GM23248 (cell line): ENCODE results near the gene ZBED5. TPM values are rescaled to one million over a fixed set of nuclear protein-coding genes. Genes with fewer than 3 reads are reported as not detected.

ENCODE experiments used
- DNase-seq: peaks from one replicate; pipeline ENCODE4 v3.0.0-alpha.2; 2015
- H2AFZ ChIP-seq: fragments of 200-600 bp; sonication (generic); 2 replicates; pipeline ENCODE4 v1.6.1; 2016; ENCODE audit warnings: antibody characterized with exemption
- H3F3A ChIP-seq: fragments of 200-600 bp; sonication (generic); 2 replicates; pipeline ENCODE4 v1.6.1; 2016; ENCODE audit warnings: mild to moderate bottlenecking, antibody characterized with exemption, mixed run types; ENCODE audit not compliant: insufficient read depth
- H3K27ac ChIP-seq: fragments of 200-600 bp; sonication (generic); 2 replicates; pipeline ENCODE4 v1.5.1; 2016; ENCODE audit warnings: mild to moderate bottlenecking
- H3K27me3 ChIP-seq: fragments of 200-600 bp; sonication (generic); replicated peaks from 2 replicates; pipeline ENCODE4 v1.6.1; 2016; ENCODE audit warnings: mild to moderate bottlenecking; ENCODE audit not compliant: insufficient read depth
- H3K36me3 ChIP-seq: fragments of 200-600 bp; sonication (generic); 2 replicates; pipeline ENCODE4 v1.6.1; 2016; ENCODE audit warnings: low read depth, mild to moderate bottlenecking
- H3K4me1 ChIP-seq: fragments of 200-600 bp; sonication (generic); 2 replicates; pipeline ENCODE4 v1.6.1; 2016; ENCODE audit warnings: mild to moderate bottlenecking; ENCODE audit not compliant: insufficient read depth
- H3K4me2 ChIP-seq: fragments of 200-600 bp; sonication (generic); one replicate; pipeline ENCODE4 v1.6.1; 2016; ENCODE audit warnings: mild to moderate bottlenecking; ENCODE audit not compliant: unreplicated experiment
- H3K4me3 ChIP-seq: fragments of 200-600 bp; sonication (generic); 2 replicates; pipeline ENCODE4 v1.5.1; 2016; ENCODE audit warnings: mild to moderate bottlenecking
- H3K79me2 ChIP-seq: fragments of 200-600 bp; sonication (generic); 2 replicates; pipeline ENCODE4 v1.6.1; 2016; ENCODE audit warnings: mild to moderate bottlenecking; ENCODE audit not compliant: insufficient read depth
- H3K9ac ChIP-seq: fragments of 200-600 bp; sonication (generic); 2 replicates; pipeline ENCODE4 v1.6.1; 2016; ENCODE audit warnings: mild to moderate bottlenecking
- H3K9me2 ChIP-seq: fragments of 200-600 bp; sonication (generic); 2 replicates; pipeline ENCODE4 v1.6.1; 2016; ENCODE audit warnings: mixed run types, mild to moderate bottlenecking, moderate library complexity; ENCODE audit not compliant: insufficient read depth
- H3K9me3 ChIP-seq: fragments of 200-600 bp; sonication (generic); one replicate; pipeline ENCODE4 v1.6.1; 2017; ENCODE audit warnings: low read depth
- H4K20me1 ChIP-seq: fragments of 200-600 bp; sonication (generic); 2 replicates; pipeline ENCODE4 v1.6.0; 2016; ENCODE audit not compliant: insufficient read depth
- EZH2 ChIP-seq: fragments of 200-600 bp; sonication (generic); IDR thresholded peaks from 2 replicates; pipeline ENCODE4 v1.6.1; 2018; ENCODE audit warnings: antibody characterized with exemption, mild to moderate bottlenecking; ENCODE audit not compliant: insufficient read depth, poor library complexity, severe bottlenecking
- EZH2phosphoT487 ChIP-seq: fragments of 200-600 bp; sonication (generic); IDR thresholded peaks from 2 replicates; pipeline ENCODE4 v1.6.1; 2018; ENCODE audit warnings: antibody characterized with exemption, moderate library complexity, mild to moderate bottlenecking, low read depth; ENCODE audit not compliant: insufficient read depth
- WGBS, 2 experiments: methylation state at CpG; one replicate each; pipeline ENCODE4 v1.1.6; 2015 to 2017; ENCODE audit warnings: low lambda C conversion rate in 2 of 2, low coverage in 1 of 2; ENCODE audit errors: missing lambda C conversion rate in 2 of 2; 5-methylcytosine and 5-hydroxymethylcytosine counted together
- in situ Hi-C: fragments of 300-500 bp; cut with MboI; formaldehyde crosslinking; loops from 2 replicates; pipeline ENCODE4 v1.15.0; 2020
- polyA plus RNA-seq: library from polyadenylated mRNA; unstranded; fragments of >200 nt; fragmentation: Nextera tagmentation; extraction: Ambion mirVana; gene quantifications from 2 replicates; pipeline ENCODE4 v1.2.1, GENCODE V29; 2016
- total RNA-seq: library from RNA; depleted of rRNA; stranded (reverse); fragments of >200 nt; shearing (Covaris generic); gene quantifications from 2 replicates; pipeline ENCODE4 v1.2.3, GENCODE V29; 2014

Gene ZBED5
- total and polyA plus RNA-seq, 2 experiments from 2014 or later: 25.6 to 27.8 TPM

DNA sequence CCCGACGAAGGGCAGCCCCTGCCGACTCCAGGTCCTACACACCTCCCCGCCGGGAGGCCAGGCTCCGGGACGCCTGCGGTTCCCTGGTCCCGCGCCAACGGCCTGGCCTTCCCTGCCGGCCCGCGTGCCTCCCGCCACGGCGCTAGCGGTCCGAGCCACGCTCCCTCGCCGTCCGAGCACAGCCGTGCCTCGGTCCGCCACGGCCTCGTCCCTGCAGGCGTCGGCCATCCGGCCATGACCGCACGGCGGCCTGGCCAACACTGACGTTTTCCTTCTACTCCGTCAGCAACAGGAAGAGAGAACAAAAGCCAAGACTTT, 49.7 kb downstream of the ZBED5 start:
- WGBS, 2 experiments: 1% methylated on average over 35 to 36 of the region's 36 CpGs
- Histone ChIP-seq H2AFZ (no peak overlapping the region), H3K4me1 (peaks cover 44% of the 10 kb centered on the region), H3K27me3 (no peaks in the 10 kb centered on the region), H3K79me2 (peaks cover 52% of the 10 kb centered on the region), H3K4me2 (peak overlapping the region; percentile 96), H3K27ac (peak overlapping the region; percentile 99), H3K9me2 (no peaks in the 10 kb centered on the region), H3K4me3 (peak overlapping the region; percentile 97), H3K9me3 (no peaks in the 10 kb centered on the region), H3F3A (peaks cover 53% of the 10 kb centered on the region), H3K36me3 (peaks cover 43% of the 10 kb centered on the region), H3K9ac (peak overlapping the region; percentile 99), H4K20me1 (peaks cover 8% of the 10 kb centered on the region; the same call in 1 of the 2 replicates)
- in situ Hi-C loops: no loop called here
- DNase-seq: peak; percentile 61
- TF ChIP-seq EZH2phosphoT487: no peak
- no peak for TF ChIP-seq EZH2

DNA sequence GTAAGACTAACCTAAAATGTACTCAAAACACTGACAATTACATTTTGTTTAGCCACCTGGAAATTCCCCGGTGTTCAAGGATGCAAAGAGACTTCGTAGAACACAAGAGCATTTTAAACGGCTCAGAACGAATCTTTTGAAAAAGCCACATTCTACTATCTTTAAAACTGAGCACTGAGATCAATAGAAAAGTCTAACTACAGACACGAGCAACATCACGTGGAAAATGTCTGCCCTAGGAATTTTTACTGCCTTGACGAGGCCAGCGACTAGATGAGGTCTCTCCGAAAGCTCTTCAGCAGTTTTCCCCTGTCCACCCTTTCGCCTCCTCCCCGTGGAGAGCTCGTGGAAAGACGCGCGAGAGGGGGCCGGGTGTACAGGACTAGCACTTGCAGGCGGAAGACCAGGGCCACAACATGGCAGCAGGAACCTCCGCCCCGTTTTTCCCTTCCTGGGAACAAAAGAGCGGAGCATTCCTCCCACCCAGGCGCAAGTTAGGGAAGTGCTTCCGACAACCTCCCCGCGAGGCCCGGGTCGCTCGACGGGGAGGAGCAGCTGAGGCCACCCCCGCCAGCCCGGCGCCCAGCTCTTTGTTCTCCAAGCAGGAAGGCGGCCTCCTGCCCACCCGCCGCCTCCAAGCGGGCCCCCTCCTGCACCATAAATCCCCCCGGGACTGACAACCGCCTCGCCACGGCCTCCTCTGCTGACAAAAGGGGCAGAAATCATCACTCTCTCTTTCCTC, 50.2 kb downstream of the ZBED5 start:
- peaks cover 48% of the 10 kb centered on the region for H3K36me3 ChIP-seq
- H3K9me3 ChIP-seq: no peaks in the 10 kb centered on the region
- H3K4me1 ChIP-seq: peaks cover 44% of the 10 kb centered on the region
- H3K9ac ChIP-seq: peak overlapping the region; percentile 99
- H3K9me2 ChIP-seq: no peaks in the 10 kb centered on the region
- peak overlapping the region; percentile 97 for H3K4me3 ChIP-seq
- H4K20me1 ChIP-seq: peaks cover 9% of the 10 kb centered on the region; the same call in 1 of the 2 replicates
- 0 to 2% methylated on average over 22 to 39 of the region's 39 CpGs for WGBS, 2 experiments
- in situ Hi-C loops: no loop called here
- DNase-seq: peak; percentile 78
- H3K79me2 ChIP-seq: peaks cover 58% of the 10 kb centered on the region
- no peak for TF ChIP-seq EZH2phosphoT487
- no peak for TF ChIP-seq EZH2
- peak overlapping the region; percentile 99 for H3K27ac ChIP-seq
- H3K27me3 ChIP-seq: no peaks in the 10 kb centered on the region
- H3F3A ChIP-seq: peaks cover 58% of the 10 kb centered on the region
- H2AFZ ChIP-seq: no peak overlapping the region
- peak overlapping the region; percentile 96 for H3K4me2 ChIP-seq

- Histone ChIP-seq H3K36me3 (peaks cover 63% of the 10 kb centered on the region), H3K27ac (peak overlapping the region; percentile 99)
Observed at GRCh38 chr11:10806206-10806605, 51.6 kb downstream of the ZBED5 start.

GRCh38 chr11:10805741-10806140, 52.1 kb downstream of the ZBED5 start:
- Histone ChIP-seq H3F3A (peaks cover 78% of the 10 kb centered on the region), H3K27me3 (no peaks in the 10 kb centered on the region), H3K9me2 (no peaks in the 10 kb centered on the region), H3K9ac (peak overlapping the region; percentile 99), H4K20me1 (peaks cover 9% of the 10 kb centered on the region; the same call in 1 of the 2 replicates), H3K4me2 (peak overlapping the region; percentile 96), H3K4me1 (peaks cover 44% of the 10 kb centered on the region), H3K79me2 (peaks cover 77% of the 10 kb centered on the region), H3K4me3 (peak overlapping the region; percentile 97), H3K36me3 (peaks cover 67% of the 10 kb centered on the region), H2AFZ (no peak overlapping the region), H3K9me3 (no peaks in the 10 kb centered on the region), H3K27ac (peak overlapping the region; percentile 37)
- 78 to 84% methylated on average over 8 of the region's 8 CpGs for WGBS, 2 experiments
- no peak for DNase-seq
- TF ChIP-seq EZH2phosphoT487: no peak
- TF ChIP-seq EZH2: no peak
- in situ Hi-C loops: no loop called here

More at GRCh38 chr11:10806206-10806605, 51.6 kb downstream of the ZBED5 start:
- TF ChIP-seq EZH2phosphoT487 (no peak), EZH2 (no peak)
- in situ Hi-C loops: no loop called here
- Histone ChIP-seq H3K9me2 (no peaks in the 10 kb centered on the region), H3K4me2 (peak overlapping the region; percentile 96), H2AFZ (no peak overlapping the region), H3F3A (peaks cover 73% of the 10 kb centered on the region), H3K79me2 (peaks cover 72% of the 10 kb centered on the region), H3K27me3 (no peaks in the 10 kb centered on the region), H3K9ac (peak overlapping the region; percentile 99), H3K9me3 (no peaks in the 10 kb centered on the region), H3K4me1 (peaks cover 44% of the 10 kb centered on the region), H4K20me1 (peaks cover 9% of the 10 kb centered on the region; the same call in 1 of the 2 replicates), H3K4me3 (peak overlapping the region; percentile 97)
- WGBS, 2 experiments: 54 to 57% methylated on average over 4 of the region's 4 CpGs
- no peak for DNase-seq
